ENCODE measurements around the gene RNF19B. TPM values are rescaled to one million over a fixed set of nuclear protein-coding genes. Genes with fewer than 3 reads are reported as not detected.
A peak's percentile ranks its signal among the peaks of the same experiment; 100 is the strongest.
"Not testable (repeated sequence)": the region's sequence is repeated elsewhere in the genome, so short reads cannot be mapped to it uniquely, and the experiment has no call there.

Gene RNF19B
- polyA plus RNA-seq, 2 of the 4 experiments (the other 2 are of a cell fraction): 9.9 to 22.6 TPM

DNA sequence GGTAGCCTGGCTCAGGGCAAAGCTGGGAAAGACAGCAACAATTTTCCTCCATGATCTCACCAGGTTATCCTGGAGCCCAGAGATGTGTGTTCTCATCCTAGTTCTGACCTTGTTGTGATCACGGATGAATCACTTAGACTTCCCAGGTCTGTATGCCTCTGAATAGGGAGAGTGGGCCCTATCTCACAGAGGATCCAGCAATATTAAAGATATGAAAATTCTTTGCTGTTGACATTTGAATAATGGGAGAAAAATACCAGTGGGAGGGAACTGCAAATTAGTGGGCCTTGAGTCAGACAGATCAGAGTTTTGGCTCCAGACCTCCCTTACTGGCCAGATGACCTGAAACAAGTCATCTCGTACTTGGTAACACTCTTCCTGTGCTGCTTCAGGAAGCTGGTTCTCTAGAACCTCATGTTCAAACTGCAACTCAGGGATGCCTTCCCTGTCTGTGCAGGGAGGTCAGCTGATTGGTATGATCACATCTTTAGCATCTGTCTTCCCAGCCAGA lies 32.8 kb upstream of the RNF19B start:
- H3K4me3 ChIP-seq: no peak overlapping the region
- peaks cover 14% of the 10 kb centered on the region for H3K4me1 ChIP-seq
- H3K4me2 ChIP-seq: no peak overlapping the region
- POLR2A ChIA-PET: interaction anchor here (0.6 to 1.2 kb wide), 2 partner anchors 33 to 117 kb away, joined by 3 to 8 read pairs; partner anchors contain the start of gene RNF19B
- TF ChIP-seq PBX3 (IDR thresholded peaks at IDR 0.05) (no peak), RARB (CRISPR knock-in tag; IDR thresholded peaks at IDR 0.05) (no peak), HEYL (CRISPR knock-in tag; IDR thresholded peaks at IDR 0.05) (no peak), JUN (IDR thresholded peaks at IDR 0.05) (no peak), EHMT2 (IDR thresholded peaks at IDR 0.05; ENCODE audit: low read depth) (no peak), NFE2L2 (conservative IDR thresholded peaks at IDR 0.05; ENCODE audit: low read length) (no peak), KDM5A (IDR thresholded peaks at IDR 0.05) (no peak), FOSB (CRISPR knock-in tag; IDR thresholded peaks at IDR 0.05) (no peak), CHD2 (IDR thresholded peaks at IDR 0.05; ENCODE audit: low read length, partially characterized antibody) (no peak), HOXB13 (CRISPR knock-in tag; IDR thresholded peaks at IDR 0.05; ENCODE audit: low read depth) (no peak)
- TF ChIP-seq, protein P1, sequence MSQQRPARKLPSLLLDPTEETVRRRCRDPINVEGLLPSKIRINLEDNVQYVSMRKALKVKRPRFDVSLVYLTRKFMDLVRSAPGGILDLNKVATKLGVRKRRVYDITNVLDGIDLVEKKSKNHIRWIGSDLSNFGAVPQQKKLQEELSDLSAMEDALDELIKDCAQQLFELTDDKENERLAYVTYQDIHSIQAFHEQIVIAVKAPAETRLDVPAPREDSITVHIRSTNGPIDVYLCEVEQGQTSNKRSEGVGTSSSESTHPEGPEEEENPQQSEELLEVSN (IDR thresholded peaks at IDR 0.05; ENCODE audit: borderline replicate concordance, low read depth): no peak
- TF ChIP-seq, protein P2, sequence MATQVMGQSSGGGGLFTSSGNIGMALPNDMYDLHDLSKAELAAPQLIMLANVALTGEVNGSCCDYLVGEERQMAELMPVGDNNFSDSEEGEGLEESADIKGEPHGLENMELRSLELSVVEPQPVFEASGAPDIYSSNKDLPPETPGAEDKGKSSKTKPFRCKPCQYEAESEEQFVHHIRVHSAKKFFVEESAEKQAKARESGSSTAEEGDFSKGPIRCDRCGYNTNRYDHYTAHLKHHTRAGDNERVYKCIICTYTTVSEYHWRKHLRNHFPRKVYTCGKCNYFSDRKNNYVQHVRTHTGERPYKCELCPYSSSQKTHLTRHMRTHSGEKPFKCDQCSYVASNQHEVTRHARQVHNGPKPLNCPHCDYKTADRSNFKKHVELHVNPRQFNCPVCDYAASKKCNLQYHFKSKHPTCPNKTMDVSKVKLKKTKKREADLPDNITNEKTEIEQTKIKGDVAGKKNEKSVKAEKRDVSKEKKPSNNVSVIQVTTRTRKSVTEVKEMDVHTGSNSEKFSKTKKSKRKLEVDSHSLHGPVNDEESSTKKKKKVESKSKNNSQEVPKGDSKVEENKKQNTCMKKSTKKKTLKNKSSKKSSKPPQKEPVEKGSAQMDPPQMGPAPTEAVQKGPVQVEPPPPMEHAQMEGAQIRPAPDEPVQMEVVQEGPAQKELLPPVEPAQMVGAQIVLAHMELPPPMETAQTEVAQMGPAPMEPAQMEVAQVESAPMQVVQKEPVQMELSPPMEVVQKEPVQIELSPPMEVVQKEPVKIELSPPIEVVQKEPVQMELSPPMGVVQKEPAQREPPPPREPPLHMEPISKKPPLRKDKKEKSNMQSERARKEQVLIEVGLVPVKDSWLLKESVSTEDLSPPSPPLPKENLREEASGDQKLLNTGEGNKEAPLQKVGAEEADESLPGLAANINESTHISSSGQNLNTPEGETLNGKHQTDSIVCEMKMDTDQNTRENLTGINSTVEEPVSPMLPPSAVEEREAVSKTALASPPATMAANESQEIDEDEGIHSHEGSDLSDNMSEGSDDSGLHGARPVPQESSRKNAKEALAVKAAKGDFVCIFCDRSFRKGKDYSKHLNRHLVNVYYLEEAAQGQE (IDR thresholded peaks at IDR 0.05): no peak
- WGBS (ENCODE audit: missing lambda C conversion rate): 70% methylated on average over 2 of the region's 2 CpGs
- ATAC-seq (no peak), DNase-seq (ENCODE audit: low read depth in 1 of 2, low spot score in 1 of 2) (no peak), FAIRE-seq (no peak)
- no peaks in the 10 kb centered on the region for H3K9me3 ChIP-seq
- CTCF ChIA-PET: interaction anchor here (1.2 to 3.7 kb wide), 3 partner anchors 9 to 58 kb away, joined by 4 to 18 read pairs (median 4); no protein-coding TSS in a partner anchor
- 0 out of 6 replicates have a peak overlapping the region, but pooled peaks of 1 of the 2 experiments have one; percentile 32 for H3K27ac ChIP-seq

GRCh38 chr1:32993324-32993636 lies 28.7 kb upstream of the RNF19B start:
- Histone ChIP-seq H3K4me1 (peaks cover 55% of the 10 kb centered on the region), H3K27ac (peak overlapping the region in 1 of 2 experiments; percentile 89; a peak in 3 of 6 replicates)
- not testable (repeated sequence) for ATAC-seq; FAIRE-seq; H3K4me2 ChIP-seq; H3K4me3 ChIP-seq; DNase-seq (ENCODE audit: low read depth in 1 of 2, low spot score in 1 of 2); H3K9me3 ChIP-seq
- POLR2A ChIA-PET: interaction anchor here (1.4 to 3.2 kb wide), 5 partner anchors 12 to 60 kb away, joined by 3 to 41 read pairs (median 4); partner anchors contain the start of gene RNF19B
- CTCF ChIA-PET: interaction anchor here (0.5 to 3.4 kb wide), 5 partner anchors 9 to 134 kb away, joined by 3 to 24 read pairs (median 6); no protein-coding TSS in a partner anchor
- 94% methylated on average over 8 of the region's 8 CpGs for WGBS (ENCODE audit: missing lambda C conversion rate)

GRCh38 chr1:32992489-32993323 lies 28.1 kb upstream of the RNF19B start:
- Histone ChIP-seq H3K4me2 (peak overlapping the region; percentile 68), H3K27ac (peak overlapping the region; percentile 75 to 89), H3K4me3 (no peak overlapping the region), H3K4me1 (peaks cover 55% of the 10 kb centered on the region), H3K9me3 (no peaks in the 10 kb centered on the region)
- peak; percentile 93 to 95 for ATAC-seq
- TF ChIP-seq FOXS1 (CRISPR knock-in tag; IDR thresholded peaks at IDR 0.05) (no peak), RARB (CRISPR knock-in tag; IDR thresholded peaks at IDR 0.05) (no peak), MAFK (IDR thresholded peaks at IDR 0.05; ENCODE audit: partially characterized antibody) (peak; percentile 24), BHLHE40 (IDR thresholded peaks at IDR 0.05; ENCODE audit: low read depth, low read length) (no peak), RNF2 (IDR thresholded peaks at IDR 0.05; ENCODE audit: borderline replicate concordance, low read depth) (no peak)
- WGBS (ENCODE audit: missing lambda C conversion rate): 65% methylated on average over 5 of the region's 7 CpGs
- no peak for FAIRE-seq
- ChIA-PET POLR2A (interaction anchor here (0.9 to 3.2 kb wide), 7 partner anchors 12 to 59 kb away, joined by 3 to 41 read pairs (median 4); partner anchors contain the start of gene RNF19B), CTCF (interaction anchor here (0.5 to 3.4 kb wide), 5 partner anchors 8 to 442 kb away, joined by 4 to 24 read pairs (median 6); no protein-coding TSS in a partner anchor)
- DNase-seq (ENCODE audit: low read depth in 1 of 2, low spot score in 1 of 2): peak; percentile 83 to 89
